HCT116 (cell line): ENCODE measurements around the gene TROAP.

ENCODE experiments used
- ATF3 ChIP-seq: IDR thresholded peaks from 2 replicates; pipeline ENCODE4 v1.6.1; 2012
- CTCF ChIP-seq, 3 experiments: fragments of 200-600 bp in 1 of 3; sonication (generic) in 1 of 3; IDR thresholded peaks in 2 of 3; conservative IDR thresholded peaks in 1 of 3; 2 replicates each; pipeline ENCODE4 v1.5.1; 2012 to 2017; ENCODE audit warnings: low read depth in 2 of 3, low read length in 2 of 3, antibody characterized with exemption in 1 of 3, borderline replicate concordance in 1 of 3, control low read depth in 1 of 3, mild to moderate bottlenecking in 1 of 3, mixed read lengths in 1 of 3, mixed run types in 1 of 3, moderate library complexity in 1 of 3; ENCODE audit not compliant: insufficient read depth in 1 of 3
- ELF1 ChIP-seq: IDR thresholded peaks from 2 replicates; pipeline ENCODE4 v1.6.1; 2012; ENCODE audit warnings: low read depth, borderline replicate concordance
- EZH2 ChIP-seq: fragments of 200-600 bp; sonication (generic); IDR thresholded peaks from 2 replicates; pipeline ENCODE4 v1.6.1; 2017; ENCODE audit warnings: antibody characterized with exemption, mixed run types
- EZH2phosphoT487 ChIP-seq: fragments of 200-600 bp; IDR thresholded peaks from 2 replicates; pipeline ENCODE4 v1.6.1; 2018; ENCODE audit warnings: antibody characterized with exemption, borderline replicate concordance
- POLR2A ChIP-seq: IDR thresholded peaks from 2 replicates; pipeline ENCODE4 v1.7.0; 2011; ENCODE audit warnings: borderline replicate concordance; ENCODE audit not compliant: insufficient read depth, insufficient read length; ENCODE audit errors: extremely low read depth
- REST ChIP-seq: IDR thresholded peaks from 2 replicates; pipeline ENCODE4 v1.6.1; 2012; ENCODE audit warnings: low read depth

GRCh38 chr12:49364989-49365388, 41.9 kb downstream of the TROAP start:
- TF ChIP-seq CTCF (IDR thresholded peaks at IDR 0.05 in 2 of 3, conservative IDR thresholded peaks at IDR 0.05 in 1 of 3; ENCODE audit: borderline replicate concordance in 1 of 3, insufficient read depth in 1 of 3, low read depth in 2 of 3, low read length in 2 of 3), result no peak
- TF ChIP-seq EZH2phosphoT487, result no peak
- TF ChIP-seq EZH2, result no peak
- TF ChIP-seq POLR2A, result no peak
- TF ChIP-seq ATF3, result no peak
- no peak for TF ChIP-seq REST
- no peak for TF ChIP-seq ELF1
